GM19238 (cell line): Measurements from ENCODE around the gene CAMK1D.

Source experiments
- DNase-seq: peaks from one replicate; pipeline ENCODE4 v3.0.0; 2011; ENCODE audit warnings: low spot score; ENCODE audit not compliant: insufficient read length

The CAMK1D gene

DNA sequence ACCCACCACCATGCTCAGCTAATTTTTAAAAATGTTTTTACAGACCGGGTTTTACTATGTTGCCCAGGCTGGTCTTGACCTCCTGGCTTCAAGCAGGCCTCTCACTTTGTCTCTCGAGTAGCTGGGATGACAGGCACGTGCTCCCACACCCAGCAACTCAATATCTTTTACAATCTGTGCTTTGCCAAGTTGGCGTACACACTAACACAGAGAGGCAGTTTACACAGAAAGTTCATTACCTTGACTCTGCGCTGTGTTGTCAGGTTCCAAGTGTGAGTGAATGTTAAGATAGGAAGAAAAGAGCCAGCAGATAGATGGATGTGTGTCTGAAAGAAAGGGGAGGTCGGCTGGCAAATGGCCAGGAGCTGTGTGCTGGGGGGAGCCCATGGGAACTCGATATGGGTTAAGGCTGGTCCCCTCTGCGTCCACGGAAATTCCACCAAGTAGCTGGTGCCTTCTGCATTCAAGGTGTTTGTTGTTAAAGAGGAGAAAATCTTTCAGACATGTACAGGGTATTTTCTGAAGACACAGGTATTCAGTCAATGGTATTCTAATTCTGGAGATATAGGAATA is 299.8 kb downstream of the CAMK1D start:
- DNase-seq = no peak

DNA sequence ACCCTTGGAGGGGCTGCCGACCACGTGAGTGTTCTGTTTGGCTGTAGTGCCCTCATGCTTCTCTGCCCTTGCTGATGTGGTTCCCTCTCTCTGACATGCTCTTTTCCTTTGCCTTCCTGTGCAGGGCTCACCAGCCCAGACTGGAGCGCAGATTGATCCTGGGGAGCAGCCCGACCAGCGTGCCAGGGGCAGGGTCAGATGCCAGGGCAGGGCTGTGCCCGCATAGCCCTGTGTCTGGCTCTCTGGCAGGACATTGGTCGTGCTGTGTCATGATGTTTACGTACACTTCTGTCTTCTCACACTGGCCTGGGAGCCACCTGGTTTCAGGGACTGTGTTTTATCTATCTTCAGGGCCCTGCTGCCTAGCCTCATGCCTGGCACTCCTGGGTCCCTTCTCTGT is 300.8 kb downstream of the CAMK1D start:
- DNase-seq = no peak

DNA sequence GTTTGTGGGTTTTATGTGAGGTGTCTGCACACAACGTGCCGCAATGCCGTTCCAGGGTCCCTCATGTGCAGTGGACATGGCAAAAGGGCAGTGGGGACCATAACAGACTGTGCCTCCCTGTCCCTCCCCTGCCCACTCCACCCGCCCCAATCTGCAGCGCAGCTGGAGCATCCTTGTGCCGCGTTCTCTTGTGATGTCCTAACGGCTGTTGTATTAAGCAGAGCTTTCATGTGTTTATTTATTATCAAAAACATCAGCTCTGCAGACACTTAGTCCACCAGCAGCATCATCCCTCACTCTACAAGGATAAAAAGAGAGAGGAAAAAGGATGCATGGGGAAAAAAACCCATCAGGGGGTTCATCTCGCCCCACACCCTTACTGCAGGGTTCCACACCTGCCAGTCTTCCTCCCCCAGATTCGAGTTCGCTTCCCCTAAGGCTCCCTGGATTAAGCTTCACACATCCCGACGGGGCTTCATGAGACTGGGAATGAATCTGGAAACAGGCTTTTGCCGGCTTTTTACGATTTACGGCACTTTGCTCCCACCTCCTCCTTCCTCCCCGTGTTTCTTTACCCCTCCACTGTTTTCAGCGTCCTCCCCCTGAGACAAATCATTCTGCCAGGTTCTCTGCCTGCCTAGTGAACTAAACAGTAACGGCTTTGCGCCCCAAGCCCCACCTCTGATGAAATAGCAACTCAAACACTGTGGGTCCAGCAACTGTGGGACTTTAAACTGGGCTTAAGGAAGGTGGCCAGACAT is 301.4 kb downstream of the CAMK1D start:
- no peak for DNase-seq

DNA sequence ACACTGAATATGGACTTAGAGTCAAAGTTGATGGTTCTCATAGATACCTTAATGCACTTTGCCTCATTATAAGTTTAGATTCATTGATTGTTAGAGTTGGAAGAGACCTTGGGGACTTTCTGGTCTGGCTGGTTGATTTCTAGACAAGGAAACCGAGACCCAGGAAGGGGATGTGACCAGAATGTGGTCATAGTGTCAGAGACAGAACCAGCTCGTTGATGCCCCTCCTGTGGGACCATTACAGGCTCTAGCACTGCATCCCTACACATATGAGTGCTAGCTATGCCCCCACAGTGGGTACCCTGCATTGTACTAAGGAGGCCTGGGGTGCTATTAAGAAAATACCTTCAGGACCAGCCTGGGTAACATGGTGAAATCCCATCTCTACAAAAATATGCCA is 306.6 kb downstream of the CAMK1D start:
- DNase-seq = no peak

DNA sequence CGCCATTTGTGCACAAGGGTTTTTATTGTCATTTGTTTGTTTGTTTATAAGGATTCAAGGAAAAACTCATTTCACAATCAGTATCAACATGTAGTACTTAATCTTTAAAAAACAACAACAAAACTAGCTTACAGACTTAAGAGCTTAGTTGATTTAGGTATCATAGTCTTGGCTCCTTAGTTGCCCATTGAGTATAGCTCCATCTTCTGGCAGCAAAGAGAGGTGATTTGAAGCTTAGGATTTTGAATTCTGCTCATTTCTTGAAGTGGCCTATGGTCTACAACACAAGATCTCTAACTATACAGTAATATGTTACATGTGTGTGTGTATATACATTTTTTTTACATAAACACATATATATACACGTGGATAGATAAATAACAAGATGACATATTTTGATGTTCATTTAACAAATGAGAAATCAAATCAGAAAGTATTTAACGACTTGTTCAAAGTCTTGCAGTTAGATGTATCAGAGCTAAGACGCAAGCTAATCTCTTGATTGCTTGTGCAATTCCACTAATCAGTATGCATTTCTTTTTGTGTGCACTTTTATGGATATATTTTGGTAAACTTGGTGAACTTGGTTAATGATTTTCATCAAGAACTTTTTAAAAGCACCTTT is 307.3 kb downstream of the CAMK1D start:
- DNase-seq = peak; percentile 39

DNA sequence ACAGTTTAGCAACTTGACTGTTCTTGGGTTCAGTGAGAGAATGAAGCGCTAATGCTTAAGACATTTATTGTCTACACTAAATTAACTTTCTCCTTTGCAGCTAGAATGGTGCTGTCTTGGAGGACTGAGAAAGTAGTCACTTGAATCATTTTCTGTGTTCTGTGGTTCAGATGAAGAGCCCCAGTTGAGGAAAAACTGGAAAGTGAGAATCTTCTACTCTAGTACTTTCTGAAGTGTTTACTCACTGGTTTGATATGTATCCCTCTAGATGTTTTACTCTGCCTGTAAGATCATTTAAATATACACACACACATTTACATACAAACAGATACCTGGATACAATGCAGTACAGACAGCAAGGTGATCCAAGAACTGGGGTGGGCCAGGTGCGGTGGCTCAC is 308.1 kb downstream of the CAMK1D start:
- DNase-seq = no peak

DNA sequence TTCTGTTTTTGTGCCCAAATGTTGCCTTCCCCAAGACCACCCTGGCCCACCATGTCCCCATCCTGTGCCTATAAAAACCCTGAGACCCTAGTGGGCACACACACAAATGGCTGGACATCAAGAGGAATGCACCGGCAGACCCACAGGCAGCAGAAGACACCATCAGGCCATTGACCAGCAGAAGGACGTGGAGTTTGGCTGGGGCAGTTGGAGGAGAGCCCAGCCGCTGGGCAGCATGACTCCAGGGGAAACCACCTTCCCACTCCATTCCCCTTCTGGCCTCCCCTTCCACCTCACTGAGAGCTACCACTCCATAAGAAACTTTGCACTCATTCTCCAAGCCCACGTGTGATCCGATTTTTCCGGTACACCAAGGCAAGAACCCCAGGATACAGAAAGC is 309.2 kb downstream of the CAMK1D start:
- no peak for DNase-seq

DNA sequence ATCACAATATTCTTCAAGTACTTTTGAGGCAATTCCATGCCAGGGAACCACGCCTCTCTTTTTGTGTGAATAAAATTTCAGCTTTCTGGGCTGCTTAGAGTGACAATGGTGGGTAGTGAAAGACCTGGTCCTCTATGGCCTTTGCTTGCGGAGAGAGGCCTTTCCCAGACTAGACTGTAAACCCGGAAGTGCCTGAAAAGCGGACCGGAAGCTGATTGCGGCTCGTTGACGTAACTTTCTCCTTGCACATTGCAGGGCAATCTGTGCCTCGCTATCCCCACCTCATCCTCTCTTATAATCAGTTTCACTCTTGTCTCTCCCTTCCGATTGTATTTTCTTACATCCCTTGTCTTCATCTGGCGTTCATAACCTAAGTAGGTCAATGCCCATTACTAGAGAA is 310.4 kb downstream of the CAMK1D start:
- DNase-seq = no peak

DNA sequence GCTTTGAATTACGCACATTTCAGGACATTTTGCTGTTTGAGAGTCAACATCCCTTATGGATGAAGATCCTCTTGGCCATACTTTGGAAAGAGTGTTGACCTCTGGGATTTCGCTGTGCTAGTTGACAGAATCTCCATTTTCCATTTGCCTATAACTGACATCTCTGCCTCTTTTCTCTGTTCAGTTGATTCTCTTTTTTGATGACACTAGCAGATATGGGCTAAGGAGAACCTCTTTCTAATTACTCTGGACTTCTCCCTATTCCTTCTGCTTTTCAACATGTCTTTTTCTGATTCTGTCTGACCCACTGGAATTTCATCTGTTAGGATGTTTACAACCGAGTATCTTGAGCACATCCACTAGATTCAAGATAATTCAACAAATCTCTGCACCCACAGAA is 311.5 kb downstream of the CAMK1D start:
- DNase-seq = no peak

DNA sequence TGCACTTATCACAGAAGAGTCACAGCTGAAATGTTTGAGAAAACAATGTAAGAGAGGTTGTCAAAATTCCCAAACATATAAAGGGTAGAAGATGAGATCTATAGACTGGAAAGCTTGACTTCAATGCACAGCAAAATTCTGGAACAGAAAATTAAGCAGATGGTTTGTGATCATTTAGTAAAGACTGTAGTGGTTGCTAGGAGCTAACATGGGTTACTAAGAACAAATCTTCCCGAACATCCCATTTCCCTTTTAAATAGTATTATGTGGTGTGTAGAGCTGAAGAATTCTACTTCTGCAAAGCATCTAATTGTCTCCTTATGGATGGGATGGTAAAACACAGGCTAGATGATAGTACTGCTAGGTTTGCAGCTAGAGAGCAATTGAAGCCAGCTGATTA is 312.3 kb downstream of the CAMK1D start:
- DNase-seq = no peak

DNA sequence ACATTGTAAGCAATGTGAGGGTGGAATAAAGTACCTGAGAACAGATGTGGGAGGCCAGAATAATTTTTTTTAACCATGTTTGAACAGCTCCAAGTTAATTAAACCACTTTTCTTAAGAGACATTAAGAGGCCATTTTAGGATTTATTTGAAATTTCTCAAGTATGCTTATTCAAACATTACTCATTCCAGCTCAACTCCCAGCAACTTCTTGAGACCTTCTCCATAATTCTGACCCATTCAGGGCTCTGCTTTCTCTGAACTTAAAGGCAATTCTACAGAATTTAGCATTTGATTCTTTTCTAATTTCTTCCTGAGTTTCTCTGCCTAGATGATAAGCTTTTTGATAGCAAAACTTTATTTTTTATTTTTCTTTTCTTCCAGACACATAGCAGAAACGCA is 314.5 kb downstream of the CAMK1D start:
- no peak for DNase-seq

DNA sequence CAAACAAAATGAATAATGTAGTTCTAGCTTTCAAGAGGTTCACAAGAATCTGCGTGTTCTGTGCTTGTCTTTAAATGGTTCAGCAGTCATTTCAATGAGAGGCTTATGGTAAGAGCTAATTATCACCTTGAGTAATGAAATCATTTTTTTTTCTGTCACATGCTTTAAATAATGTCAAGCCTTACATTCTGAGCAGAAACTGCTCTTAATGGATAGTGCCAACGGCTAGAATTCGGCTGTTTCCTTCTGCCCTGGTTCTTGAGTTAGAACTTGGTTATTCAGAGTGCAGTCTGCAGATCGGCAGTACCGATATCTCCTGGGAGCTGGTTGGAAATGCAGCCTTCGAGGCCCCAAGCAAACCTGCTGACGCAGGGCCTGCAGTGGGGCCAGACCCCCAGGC is 316.2 kb downstream of the CAMK1D start:
- DNase-seq = no peak

DNA sequence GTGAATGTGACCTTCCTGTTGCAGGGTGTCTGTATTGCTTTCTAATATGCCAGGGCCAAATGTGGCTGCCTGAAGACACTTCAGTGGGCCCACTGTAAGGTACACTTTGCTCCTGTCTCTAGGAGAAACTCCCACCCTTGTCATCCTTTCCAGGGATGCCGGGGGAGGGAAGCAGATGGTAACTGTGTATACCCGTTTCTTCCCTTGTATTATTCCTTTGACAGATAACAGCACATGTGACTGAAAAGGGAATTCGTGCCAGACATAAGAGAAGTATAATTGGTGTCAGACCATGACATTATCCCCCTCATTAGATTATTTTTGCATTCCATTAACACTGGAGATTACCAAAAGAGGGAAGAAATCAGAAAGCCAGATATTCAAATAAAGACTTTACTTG is 317.7 kb downstream of the CAMK1D start:
- DNase-seq = no peak

DNA sequence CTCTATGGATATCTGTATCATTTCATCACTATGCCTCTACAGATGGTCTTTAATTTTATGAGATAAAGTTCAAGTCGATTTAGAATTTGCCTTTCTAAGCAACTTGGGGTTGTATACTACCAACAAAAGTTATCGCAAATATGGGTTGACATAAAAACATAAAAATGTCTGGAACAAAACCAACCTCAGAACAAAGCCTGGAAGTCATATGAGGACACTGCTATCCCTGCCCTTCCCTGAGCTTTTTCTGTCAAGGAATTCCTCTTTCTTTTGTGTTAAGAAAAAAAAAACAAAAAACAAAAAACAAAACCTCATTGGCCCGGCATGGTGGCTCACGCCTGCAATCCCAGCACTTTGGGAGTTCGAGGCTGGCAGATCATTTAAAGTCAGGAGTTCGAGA is 319.3 kb downstream of the CAMK1D start:
- DNase-seq = no peak

DNA sequence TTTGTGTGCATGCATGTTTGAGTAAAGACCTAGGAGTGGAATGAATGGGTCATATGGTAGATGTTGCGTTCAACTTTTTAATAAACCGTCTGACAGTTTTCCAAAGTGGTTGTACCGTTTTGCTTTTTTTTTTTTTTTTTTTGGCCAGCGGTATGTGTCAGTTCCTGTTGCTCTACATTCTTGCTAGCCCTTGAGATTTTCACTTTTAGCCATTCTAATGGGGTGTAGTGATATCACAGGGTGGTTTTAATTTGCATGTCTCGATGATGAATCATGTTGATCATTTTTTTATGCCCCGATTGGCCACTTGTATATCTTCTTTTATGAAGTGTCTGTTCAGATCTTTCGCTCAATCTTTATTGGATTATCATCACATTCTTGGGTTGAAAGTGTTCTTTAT is 320.7 kb downstream of the CAMK1D start:
- DNase-seq = no peak

DNA sequence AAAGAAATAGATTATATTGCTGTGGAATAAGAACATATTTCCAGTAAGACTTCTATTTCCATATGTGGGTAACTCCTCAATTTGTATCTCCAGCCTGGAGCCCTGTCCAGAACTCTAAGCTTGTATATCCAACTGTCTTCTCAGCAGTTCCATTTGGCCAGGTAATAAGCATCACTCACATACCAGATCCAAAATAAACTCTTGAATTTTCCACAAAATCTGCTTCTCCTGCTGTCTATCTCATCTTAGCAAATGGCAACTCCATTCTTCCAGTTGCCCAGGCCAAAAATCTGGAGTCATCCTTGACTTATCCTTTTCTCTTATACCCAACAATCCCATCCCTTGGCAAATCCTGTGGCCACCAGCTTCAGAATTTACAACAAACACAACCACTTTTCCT is 325.8 kb downstream of the CAMK1D start:
- DNase-seq = no peak

DNA sequence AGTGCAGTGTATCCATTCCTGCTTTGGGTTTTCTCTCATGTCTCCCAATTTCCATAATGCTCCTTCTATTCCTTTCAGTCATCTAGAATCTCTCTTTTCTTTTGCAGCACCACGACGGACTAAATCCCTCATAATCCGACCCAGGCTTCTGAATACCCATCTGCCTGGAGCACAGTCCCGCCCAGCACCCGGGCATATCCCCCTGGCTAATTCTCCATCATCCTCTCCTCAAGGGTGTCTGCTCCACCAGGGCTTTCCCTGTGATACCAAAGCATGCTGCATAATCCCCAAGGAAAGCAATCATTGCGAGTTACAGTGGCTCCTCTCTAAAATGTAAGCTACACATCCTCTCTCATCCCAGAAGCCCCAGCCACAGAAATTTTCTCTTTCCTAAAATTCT is 330.3 kb downstream of the CAMK1D start:
- no peak for DNase-seq

DNA sequence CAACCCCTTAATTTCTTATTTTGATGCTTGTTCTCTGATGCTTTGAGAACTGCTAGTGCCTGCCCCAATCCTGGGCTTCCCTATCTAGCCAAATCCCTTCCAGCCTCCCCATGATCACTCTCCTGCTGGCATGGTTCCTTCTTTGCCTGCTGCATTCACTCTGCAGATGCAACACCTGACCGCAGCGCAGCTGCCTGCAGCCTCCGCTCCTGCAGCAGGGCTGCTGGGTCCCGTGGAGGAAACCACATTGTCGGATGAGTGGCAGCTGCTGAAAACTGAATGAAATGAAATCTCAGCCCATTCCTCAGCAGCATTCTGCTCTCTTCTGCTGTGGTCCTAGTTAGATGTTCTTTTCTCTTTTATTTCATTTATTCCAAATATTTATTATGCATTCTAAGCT is 331.9 kb downstream of the CAMK1D start:
- no peak for DNase-seq

DNA sequence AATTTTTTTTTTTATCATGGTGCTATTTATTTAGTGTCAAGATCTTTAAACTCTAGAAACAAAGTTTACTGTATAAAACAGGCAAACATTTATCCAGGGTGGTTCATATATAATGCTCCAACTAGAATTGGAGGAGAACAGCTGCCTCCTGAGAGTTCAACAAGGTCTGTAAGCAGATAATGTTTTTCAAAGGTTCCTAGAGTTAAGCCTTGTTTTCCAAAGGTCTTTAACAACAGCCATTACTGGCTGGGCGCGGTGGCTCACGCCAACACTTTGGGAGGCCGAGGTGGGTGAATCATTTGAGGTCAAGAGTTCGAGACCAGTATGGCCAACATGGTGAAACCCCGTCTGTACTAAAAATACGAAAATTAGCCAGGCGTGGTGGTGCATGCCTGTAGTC is 335.4 kb downstream of the CAMK1D start:
- no peak for DNase-seq

DNA sequence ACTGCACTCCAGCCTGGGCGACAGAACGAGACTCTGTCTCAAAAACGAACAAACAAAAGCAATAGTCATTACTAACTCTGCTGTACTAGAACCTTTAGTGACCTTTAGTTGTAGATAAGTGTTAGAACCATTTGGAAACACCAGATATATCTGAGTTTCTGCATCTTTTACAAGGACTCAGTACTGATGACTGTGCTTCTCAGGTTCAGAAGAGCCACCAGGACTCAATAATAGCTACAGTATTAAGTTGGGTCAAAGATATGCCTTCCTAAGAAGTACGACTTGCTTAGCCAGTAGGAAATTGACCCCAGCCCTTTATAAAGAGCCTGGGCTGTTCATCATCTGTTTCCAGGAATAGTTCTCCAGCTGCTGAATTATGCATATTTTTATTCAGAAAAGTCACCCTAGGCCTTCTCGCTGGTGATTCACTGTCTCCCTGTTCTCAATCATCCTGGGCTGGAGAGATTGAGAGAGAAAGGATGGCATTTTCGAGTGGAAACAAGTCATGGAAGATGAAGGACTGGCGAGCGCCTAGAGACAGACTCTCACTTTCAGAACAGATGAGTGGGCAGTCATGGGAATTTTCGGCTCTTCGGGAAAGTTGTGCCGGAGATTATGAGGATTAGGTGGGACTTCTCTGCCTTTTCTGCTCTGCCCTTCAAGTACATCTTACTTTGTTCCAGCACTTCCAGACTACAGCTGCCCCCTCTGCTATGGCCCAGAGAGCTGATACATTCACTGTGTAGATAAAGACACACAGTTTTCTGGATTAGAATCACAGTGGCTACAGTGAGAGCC is 336.1 kb downstream of the CAMK1D start:
- DNase-seq = no peak

DNA sequence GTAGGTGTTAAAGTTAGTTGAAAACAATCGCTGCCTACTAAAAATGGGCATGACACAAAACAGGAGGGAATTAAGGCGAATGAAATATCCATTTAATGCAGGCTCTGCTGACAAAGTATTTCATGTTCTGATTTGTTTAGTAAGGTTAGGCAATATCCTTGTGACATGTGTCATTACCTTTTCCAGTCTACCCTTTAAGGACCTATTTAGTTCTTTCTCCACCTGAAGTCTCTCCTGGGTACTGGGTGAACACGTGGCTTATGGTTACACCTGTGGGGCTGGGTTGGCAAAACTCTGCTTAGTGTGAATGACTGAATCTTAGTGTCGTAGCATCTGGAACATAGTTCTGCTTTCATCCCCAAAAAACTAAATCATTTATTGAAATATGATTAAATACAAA is 338.6 kb downstream of the CAMK1D start:
- no peak for DNase-seq

DNA sequence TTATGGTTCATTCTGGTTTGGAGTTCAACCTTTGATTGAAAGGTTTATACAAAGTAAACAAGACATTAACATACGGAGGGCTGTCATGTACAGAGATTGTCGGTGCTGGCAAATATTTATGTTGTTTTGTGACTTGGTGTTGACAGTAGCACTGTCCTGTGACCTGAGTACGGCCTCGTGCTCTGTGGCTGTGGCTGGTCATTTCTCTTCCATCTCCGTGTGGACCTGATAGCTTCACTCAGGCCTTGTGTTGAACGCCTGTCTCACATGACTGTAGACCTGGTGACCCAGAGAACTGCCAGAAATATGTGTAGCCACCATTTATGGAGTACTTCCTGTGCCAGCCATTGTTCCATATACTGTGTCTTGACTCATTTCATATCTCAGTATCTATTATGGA is 340.5 kb downstream of the CAMK1D start:
- DNase-seq = no peak
